SK-N-SH treated with all-trans-retinoic acid at 6 μM for 48 hours (cell line): ENCODE data around the gene ZFHX2.

Experiments
- BACH2 ChIP-seq: fragments of 250-450 bp; sonication (Bioruptor Pico); IDR thresholded peaks from 2 replicates; pipeline ENCODE4 v1.9.0; 2021; ENCODE audit warnings: mild to moderate bottlenecking, borderline replicate concordance
- CSDC2 ChIP-seq: fragments of 250-450 bp; sonication (Bioruptor Pico); IDR thresholded peaks from 2 replicates; pipeline ENCODE4 v1.5.0; 2020; ENCODE audit warnings: mild to moderate bottlenecking, moderate library complexity
- GLIS3 ChIP-seq: fragments of 250-450 bp; sonication (Bioruptor Pico); IDR thresholded peaks from 2 replicates; pipeline ENCODE4 v1.5.0; 2020; ENCODE audit warnings: mild to moderate bottlenecking, moderate library complexity
- ISL1 ChIP-seq: fragments of 250-450 bp; sonication (Bioruptor Pico); IDR thresholded peaks from 2 replicates; pipeline ENCODE4 v2.1.2; 2022; ENCODE audit warnings: mild to moderate bottlenecking, moderate library complexity
- PPARA ChIP-seq: fragments of 250-450 bp; sonication (Bioruptor Pico); IDR thresholded peaks from 2 replicates; pipeline ENCODE4 v1.5.0; 2020; ENCODE audit warnings: mild to moderate bottlenecking, borderline replicate concordance
- RARB ChIP-seq: fragments of 250-450 bp; sonication (Bioruptor Pico); IDR thresholded peaks from 2 replicates; pipeline ENCODE4 v1.8.0; 2021; ENCODE audit warnings: mild to moderate bottlenecking, moderate library complexity
- TCF4 ChIP-seq: fragments of 250-450 bp; sonication (Bioruptor Pico); IDR thresholded peaks from 2 replicates; pipeline ENCODE4 v1.8.0; 2021; ENCODE audit warnings: mild to moderate bottlenecking, moderate library complexity, borderline replicate concordance
- ZC3H10 ChIP-seq: fragments of 250-450 bp; sonication (Bioruptor Pico); IDR thresholded peaks from 2 replicates; pipeline ENCODE4 v1.5.1; 2021; ENCODE audit warnings: mild to moderate bottlenecking, moderate library complexity
- ZFP3 ChIP-seq: fragments of 250-450 bp; sonication (Bioruptor Pico); IDR thresholded peaks from 2 replicates; pipeline ENCODE4 v1.5.0; 2020; ENCODE audit warnings: mild to moderate bottlenecking, moderate library complexity
- ZNF565 ChIP-seq: fragments of 450-650 bp; formaldehyde crosslinking; conservative IDR thresholded peaks from 2 replicates; pipeline ENCODE4 v1.5.0; 2020; ENCODE audit warnings: low read depth, mild to moderate bottlenecking, moderate library complexity
- TF ChIP-seq, protein P1 (sequence below): fragments of 250-450 bp; sonication (Bioruptor Pico); IDR thresholded peaks from 2 replicates; pipeline ENCODE4 v1.8.0; 2021; ENCODE audit warnings: low read depth, mild to moderate bottlenecking, moderate library complexity, borderline replicate concordance
- TF ChIP-seq, protein P2 (sequence below): fragments of 250-450 bp; sonication (Bioruptor Pico); IDR thresholded peaks from 2 replicates; pipeline ENCODE4 v1.5.0; 2020; ENCODE audit warnings: mild to moderate bottlenecking, moderate library complexity
- TF ChIP-seq, protein P3 (sequence below): fragments of 250-450 bp; sonication (Bioruptor Pico); IDR thresholded peaks from 2 replicates; pipeline ENCODE4 v1.8.0; 2020; ENCODE audit warnings: mild to moderate bottlenecking, moderate library complexity, borderline replicate concordance

DNA sequence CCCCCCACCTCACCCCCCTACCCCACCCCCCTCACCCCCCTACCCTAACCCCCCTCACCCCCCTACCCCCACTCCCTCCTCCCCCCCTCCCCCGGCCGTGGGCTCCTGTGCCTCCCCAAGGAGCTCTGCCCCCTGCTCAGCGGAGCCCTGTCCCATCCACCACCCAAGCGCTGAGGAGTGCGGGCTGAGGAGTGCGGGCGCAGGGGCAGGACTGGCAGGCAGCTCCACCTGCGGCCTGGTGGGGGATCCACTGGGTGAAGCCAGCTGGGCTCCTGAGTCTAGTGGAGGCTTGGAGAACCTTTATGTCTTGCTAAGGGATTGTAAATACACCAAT lies 29.4 kb upstream of the ZFHX2 start:
- TF ChIP-seq CSDC2 (CRISPR knock-in tag) (no peak), BACH2 (CRISPR knock-in tag) (no peak), RARB (CRISPR knock-in tag) (no peak), GLIS3 (CRISPR knock-in tag) (no peak), ZC3H10 (CRISPR knock-in tag) (no peak), ISL1 (CRISPR knock-in tag) (no peak), ZNF565 (CRISPR knock-in tag) (no peak), TCF4 (CRISPR knock-in tag) (no peak), PPARA (CRISPR knock-in tag) (no peak), ZFP3 (CRISPR knock-in tag) (no peak)
- TF ChIP-seq, protein P1, sequence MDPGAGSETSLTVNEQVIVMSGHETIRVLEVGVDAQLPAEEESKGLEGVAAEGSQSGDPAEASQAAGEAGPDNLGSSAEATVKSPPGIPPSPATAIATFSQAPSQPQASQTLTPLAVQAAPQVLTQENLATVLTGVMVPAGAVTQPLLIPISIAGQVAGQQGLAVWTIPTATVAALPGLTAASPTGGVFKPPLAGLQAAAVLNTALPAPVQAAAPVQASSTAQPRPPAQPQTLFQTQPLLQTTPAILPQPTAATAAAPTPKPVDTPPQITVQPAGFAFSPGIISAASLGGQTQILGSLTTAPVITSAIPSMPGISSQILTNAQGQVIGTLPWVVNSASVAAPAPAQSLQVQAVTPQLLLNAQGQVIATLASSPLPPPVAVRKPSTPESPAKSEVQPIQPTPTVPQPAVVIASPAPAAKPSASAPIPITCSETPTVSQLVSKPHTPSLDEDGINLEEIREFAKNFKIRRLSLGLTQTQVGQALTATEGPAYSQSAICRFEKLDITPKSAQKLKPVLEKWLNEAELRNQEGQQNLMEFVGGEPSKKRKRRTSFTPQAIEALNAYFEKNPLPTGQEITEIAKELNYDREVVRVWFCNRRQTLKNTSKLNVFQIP (CRISPR knock-in tag): no peak
- TF ChIP-seq, protein P2, sequence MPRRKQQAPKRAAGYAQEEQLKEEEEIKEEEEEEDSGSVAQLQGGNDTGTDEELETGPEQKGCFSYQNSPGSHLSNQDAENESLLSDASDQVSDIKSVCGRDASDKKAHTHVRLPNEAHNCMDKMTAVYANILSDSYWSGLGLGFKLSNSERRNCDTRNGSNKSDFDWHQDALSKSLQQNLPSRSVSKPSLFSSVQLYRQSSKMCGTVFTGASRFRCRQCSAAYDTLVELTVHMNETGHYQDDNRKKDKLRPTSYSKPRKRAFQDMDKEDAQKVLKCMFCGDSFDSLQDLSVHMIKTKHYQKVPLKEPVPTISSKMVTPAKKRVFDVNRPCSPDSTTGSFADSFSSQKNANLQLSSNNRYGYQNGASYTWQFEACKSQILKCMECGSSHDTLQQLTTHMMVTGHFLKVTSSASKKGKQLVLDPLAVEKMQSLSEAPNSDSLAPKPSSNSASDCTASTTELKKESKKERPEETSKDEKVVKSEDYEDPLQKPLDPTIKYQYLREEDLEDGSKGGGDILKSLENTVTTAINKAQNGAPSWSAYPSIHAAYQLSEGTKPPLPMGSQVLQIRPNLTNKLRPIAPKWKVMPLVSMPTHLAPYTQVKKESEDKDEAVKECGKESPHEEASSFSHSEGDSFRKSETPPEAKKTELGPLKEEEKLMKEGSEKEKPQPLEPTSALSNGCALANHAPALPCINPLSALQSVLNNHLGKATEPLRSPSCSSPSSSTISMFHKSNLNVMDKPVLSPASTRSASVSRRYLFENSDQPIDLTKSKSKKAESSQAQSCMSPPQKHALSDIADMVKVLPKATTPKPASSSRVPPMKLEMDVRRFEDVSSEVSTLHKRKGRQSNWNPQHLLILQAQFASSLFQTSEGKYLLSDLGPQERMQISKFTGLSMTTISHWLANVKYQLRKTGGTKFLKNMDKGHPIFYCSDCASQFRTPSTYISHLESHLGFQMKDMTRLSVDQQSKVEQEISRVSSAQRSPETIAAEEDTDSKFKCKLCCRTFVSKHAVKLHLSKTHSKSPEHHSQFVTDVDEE (CRISPR knock-in tag): no peak
- TF ChIP-seq, protein P3, sequence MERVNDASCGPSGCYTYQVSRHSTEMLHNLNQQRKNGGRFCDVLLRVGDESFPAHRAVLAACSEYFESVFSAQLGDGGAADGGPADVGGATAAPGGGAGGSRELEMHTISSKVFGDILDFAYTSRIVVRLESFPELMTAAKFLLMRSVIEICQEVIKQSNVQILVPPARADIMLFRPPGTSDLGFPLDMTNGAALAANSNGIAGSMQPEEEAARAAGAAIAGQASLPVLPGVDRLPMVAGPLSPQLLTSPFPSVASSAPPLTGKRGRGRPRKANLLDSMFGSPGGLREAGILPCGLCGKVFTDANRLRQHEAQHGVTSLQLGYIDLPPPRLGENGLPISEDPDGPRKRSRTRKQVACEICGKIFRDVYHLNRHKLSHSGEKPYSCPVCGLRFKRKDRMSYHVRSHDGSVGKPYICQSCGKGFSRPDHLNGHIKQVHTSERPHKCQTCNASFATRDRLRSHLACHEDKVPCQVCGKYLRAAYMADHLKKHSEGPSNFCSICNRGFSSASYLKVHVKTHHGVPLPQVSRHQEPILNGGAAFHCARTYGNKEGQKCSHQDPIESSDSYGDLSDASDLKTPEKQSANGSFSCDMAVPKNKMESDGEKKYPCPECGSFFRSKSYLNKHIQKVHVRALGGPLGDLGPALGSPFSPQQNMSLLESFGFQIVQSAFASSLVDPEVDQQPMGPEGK: no peak
